ENCODE data around the gene PRTN3.
"Not testable (repeated sequence)": the region's sequence is repeated elsewhere in the genome, so short reads cannot be mapped to it uniquely, and the experiment has no call there.

PRTN3 gene

DNA sequence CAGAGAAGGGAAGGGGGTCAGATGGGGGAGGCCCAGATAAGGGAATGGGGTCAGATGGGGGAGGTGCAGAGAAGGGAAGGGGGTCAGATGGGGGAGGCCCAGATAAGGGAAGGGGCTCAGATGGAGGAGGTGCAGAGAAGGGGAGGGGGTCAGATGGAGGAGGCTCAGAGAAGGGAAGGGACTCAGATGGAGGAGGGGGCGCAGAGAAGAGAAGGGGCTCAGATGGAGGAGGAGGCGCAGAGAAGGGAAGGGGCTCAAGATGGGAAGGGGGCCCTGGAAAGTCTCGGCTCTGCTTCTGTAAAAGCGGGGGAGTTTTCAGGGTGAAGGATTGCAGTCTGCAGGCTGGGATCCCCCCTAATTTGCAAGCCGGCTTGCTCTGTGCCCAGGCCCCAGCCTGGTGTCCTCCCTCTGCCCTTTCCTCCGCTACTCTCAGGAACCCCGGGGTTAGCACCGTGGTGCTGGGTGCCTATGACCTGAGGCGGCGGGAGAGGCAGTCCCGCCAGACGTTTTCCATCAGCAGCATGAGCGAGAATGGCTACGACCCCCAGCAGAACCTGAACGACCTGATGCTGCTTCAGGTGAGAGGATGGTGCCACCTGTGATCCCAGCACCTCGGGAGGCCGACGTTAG lies 11.6 kb upstream of the PRTN3 start:
- H3K36me3 ChIP-seq: no peaks in the 10 kb centered on the region
- no peaks in the 10 kb centered on the region for H4K20me1 ChIP-seq
- no peak overlapping the region for H3K4me3 ChIP-seq
- no peak for TF ChIP-seq Cebpa-rat (IDR thresholded peaks at IDR 0.05)
- no peaks in the 10 kb centered on the region for H3K9me3 ChIP-seq
- no peak overlapping the region for H3K9ac ChIP-seq
- H3K4me1 ChIP-seq: peaks cover 33% of the 10 kb centered on the region
- peaks cover 25% of the 10 kb centered on the region for H3K27me3 ChIP-seq
- H3K27ac ChIP-seq: no peak overlapping the region
- peak overlapping the region; percentile 82 for H3K4me2 ChIP-seq

DNA sequence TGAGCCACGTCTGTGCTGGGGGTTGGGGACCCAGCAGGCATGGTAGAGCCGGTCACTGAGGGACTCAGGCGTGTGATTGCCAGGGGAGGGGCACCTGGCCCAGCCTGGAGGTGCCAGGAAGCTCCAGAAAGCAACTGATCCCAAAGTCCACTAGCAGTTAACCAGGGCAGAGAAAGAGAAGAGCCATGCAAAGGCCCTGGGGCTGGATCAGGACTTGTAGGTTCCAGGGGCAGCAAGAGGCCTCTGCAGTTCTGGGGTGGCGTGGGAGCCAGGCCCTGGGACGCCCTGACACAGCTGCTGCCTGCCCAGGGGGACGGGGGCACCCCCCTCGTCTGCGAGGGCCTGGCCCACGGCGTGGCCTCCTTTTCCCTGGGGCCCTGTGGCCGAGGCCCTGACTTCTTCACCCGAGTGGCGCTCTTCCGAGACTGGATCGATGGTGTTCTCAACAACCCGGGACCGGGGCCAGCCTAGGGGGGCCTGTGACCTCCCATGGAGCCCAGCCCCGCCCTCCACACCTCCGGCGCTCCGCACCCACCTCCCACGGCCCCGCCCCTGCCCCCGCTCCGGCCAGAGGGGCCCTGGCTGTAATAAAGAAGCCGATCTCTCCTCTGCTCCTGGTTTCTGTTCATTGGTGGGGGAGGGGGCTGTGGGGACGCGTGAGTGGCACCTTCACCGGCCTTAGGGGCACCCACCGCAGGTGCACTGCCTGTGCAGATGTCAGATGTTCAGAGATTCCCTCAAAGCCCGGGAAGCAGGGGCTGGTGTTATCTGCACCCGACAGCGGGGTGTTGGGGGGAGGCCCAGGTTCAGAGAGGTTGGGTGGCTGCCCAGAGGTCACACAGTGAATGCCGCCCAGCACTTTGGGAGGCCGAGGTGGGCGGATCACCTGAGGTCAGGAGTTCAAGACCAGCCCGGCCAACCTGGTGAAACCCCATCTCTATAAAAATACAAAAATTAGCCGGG lies 9.1 kb upstream of the PRTN3 start:
- H3K4me1 ChIP-seq: peaks cover 39% of the 10 kb centered on the region
- no peak overlapping the region for H3K4me3 ChIP-seq
- no peak for TF ChIP-seq Cebpa-rat (IDR thresholded peaks at IDR 0.05)
- H4K20me1 ChIP-seq: no peaks in the 10 kb centered on the region
- H3K36me3 ChIP-seq: no peaks in the 10 kb centered on the region
- no peaks in the 10 kb centered on the region for H3K9me3 ChIP-seq
- H3K27me3 ChIP-seq: peaks cover 17% of the 10 kb centered on the region; the same call in 1 of the 2 replicates
- no peak overlapping the region for H3K27ac ChIP-seq
- H3K9ac ChIP-seq: no peak overlapping the region
- H3K4me2 ChIP-seq: peak overlapping the region; percentile 82

DNA sequence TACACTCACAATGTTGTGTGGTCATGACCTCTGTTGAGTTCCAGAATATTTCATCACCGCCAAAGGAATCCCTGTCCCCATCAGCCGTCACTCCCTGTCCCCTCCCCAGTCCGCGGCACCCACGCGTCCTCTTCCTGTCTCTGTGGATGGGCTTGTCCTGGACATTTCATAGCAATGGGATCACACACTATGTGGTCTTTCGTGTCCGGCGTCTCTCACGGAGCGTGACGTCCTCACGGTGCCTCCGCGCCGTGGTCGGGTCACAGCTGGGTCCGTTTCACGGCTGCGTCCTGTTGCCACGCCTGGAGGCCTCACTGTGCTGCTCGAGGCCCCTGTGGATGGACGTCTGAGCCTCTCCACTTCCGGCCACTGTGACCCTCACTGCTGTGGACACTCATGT lies 6.6 kb upstream of the PRTN3 start:
- H4K20me1 ChIP-seq: no peaks in the 10 kb centered on the region
- H3K27ac ChIP-seq: no peak overlapping the region
- peaks cover 17% of the 10 kb centered on the region; the same call in 1 of the 2 replicates for H3K27me3 ChIP-seq
- H3K4me3 ChIP-seq: no peak overlapping the region
- no peak for TF ChIP-seq Cebpa-rat (IDR thresholded peaks at IDR 0.05)
- no peak overlapping the region for H3K4me2 ChIP-seq
- peaks cover 54% of the 10 kb centered on the region for H3K4me1 ChIP-seq
- H3K36me3 ChIP-seq: no peaks in the 10 kb centered on the region
- no peaks in the 10 kb centered on the region for H3K9me3 ChIP-seq
- no peak overlapping the region for H3K9ac ChIP-seq

DNA sequence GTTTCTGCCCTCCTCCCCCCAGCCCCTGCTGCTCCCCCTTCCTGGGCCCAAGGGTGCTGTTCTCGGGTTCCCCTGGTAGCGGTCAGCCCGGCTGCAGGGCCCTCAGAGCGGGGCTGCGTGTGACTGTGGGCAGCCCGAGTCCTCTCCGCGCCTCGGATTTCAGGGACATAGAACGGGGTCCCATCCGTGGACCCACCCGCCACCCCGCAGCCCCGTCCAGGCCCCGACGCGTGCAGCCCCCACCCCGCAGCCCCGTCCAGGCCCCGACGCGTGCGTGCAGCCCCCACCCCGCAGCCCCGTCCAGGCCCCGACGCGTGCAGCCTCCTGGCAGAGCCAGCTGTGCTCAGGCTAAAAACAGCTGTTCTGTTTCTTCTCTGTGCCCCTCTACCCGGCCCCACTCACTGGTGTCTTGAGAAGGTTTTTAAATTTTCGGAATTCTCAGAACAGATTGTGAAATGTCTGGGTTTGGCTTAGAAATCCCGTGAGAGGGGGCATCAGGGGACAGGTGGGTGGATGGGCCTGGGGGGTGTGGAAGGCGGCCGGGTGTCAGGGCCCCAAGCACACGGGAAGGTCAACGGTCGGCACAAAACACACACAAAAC lies 5.5 kb upstream of the PRTN3 start:
- no peak for TF ChIP-seq Cebpa-rat (IDR thresholded peaks at IDR 0.05)
- Histone ChIP-seq H3K27ac (no peak overlapping the region), H4K20me1 (no peaks in the 10 kb centered on the region), H3K4me2 (no peak overlapping the region), H3K9ac (no peak overlapping the region), H3K27me3 (peaks cover 17% of the 10 kb centered on the region; the same call in 1 of the 2 replicates), H3K9me3 (no peaks in the 10 kb centered on the region), H3K4me1 (peaks cover 54% of the 10 kb centered on the region), H3K36me3 (no peaks in the 10 kb centered on the region), H3K4me3 (no peak overlapping the region)

DNA sequence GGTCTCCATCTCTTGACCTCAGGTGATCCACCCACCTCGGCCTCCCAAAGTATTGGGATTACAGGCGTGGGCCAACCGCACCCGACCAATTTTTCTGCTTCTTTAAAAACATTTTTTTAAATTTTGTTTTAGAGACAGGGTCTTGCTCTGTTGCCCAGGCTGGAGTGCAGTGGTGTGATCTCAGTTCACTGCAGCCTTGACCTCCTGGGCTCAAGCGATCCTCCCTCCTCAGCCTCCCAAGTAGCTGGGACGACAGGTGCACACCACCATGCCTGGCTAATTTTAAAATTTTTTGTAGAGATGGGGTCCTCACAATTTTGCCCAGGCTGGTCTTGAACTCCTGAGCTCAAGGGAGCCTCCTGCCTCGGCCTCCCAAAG lies 2.0 kb downstream of the PRTN3 start:
- H3K9ac ChIP-seq, H3K4me2 ChIP-seq, H3K4me3 ChIP-seq, H3K27ac ChIP-seq, H3K9me3 ChIP-seq, H3K36me3 ChIP-seq: not testable (repeated sequence)
- peaks cover 60% of the 10 kb centered on the region for H3K27me3 ChIP-seq
- H3K4me1 ChIP-seq: peaks cover 43% of the 10 kb centered on the region
- peaks cover 10% of the 10 kb centered on the region; the same call in 1 of the 2 replicates for H4K20me1 ChIP-seq

DNA sequence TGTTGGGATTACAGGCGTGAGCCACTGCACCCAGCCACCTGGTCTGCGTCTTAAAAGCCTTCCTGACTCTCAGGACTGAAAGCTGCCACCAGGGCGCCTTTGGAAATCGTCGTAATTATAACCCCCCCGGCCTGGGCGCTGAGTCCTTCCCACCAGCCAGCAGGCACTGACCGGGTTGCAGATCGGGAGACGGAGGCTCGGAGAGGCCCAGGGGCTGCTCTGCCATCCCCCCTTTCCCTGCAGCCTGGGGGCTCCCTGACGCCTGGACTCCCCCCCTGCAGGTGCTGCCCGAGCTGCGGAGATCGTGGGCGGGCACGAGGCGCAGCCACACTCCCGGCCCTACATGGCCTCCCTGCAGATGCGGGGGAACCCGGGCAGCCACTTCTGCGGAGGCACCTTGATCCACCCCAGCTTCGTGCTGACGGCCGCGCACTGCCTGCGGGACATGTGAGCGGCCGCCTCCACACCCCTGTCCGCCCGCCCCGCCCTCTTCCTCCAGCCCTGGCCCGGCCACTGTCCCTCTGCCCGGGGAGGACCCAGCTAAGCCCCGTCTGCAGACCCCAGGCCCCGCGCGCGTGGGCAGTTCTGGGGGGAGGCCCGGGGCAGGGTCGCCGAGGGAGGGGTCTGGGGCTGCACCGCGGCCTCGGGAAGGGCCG lies 2.5 kb downstream of the PRTN3 start:
- no peaks in the 10 kb centered on the region for H3K36me3 ChIP-seq
- peaks cover 65% of the 10 kb centered on the region for H3K27me3 ChIP-seq
- H3K4me1 ChIP-seq: peaks cover 48% of the 10 kb centered on the region
- no peak for TF ChIP-seq Cebpa-rat (IDR thresholded peaks at IDR 0.05)
- H3K27ac ChIP-seq: no peak overlapping the region
- H3K9me3 ChIP-seq: no peaks in the 10 kb centered on the region
- no peak overlapping the region for H3K9ac ChIP-seq
- H4K20me1 ChIP-seq: peaks cover 10% of the 10 kb centered on the region; the same call in 1 of the 2 replicates
- no peak overlapping the region for H3K4me2 ChIP-seq
- no peak overlapping the region for H3K4me3 ChIP-seq

DNA sequence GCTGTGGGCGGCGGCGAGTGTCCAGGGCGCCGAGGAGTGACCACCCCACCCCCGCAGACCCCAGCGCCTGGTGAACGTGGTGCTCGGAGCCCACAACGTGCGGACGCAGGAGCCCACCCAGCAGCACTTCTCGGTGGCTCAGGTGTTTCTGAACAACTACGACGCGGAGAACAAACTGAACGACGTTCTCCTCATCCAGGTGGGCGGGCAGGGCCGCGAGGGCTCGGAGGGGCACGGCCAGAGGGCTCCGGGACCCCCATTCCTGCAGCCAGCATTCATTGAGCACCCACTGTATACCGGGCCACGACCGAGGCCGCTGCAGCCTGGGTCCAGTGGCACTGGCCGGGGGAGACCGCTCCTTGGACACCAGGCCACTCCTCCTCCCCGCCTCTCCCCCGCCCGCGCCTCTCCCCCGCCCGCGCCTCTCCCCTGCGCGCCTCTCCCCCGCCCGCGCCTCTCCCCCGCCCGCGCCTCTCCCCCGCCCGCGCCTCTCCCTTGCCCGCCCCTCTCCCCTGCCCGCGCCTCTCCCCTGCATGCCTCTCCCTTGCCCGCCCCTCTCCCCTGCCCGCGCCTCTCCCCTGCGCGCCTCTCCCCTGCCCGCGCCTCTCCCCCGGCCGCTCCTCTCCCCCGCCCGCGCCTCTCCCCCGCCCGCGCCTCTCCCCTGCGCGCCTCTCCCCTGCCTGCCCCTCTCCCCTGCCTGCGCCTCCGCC lies 3.2 kb downstream of the PRTN3 start:
- H3K9ac ChIP-seq: no peak overlapping the region
- no peak overlapping the region for H3K4me2 ChIP-seq
- H3K36me3 ChIP-seq: no peaks in the 10 kb centered on the region
- H3K4me1 ChIP-seq: peaks cover 42% of the 10 kb centered on the region
- no peak overlapping the region for H3K27ac ChIP-seq
- peaks cover 10% of the 10 kb centered on the region; the same call in 1 of the 2 replicates for H4K20me1 ChIP-seq
- no peak overlapping the region for H3K4me3 ChIP-seq
- no peaks in the 10 kb centered on the region for H3K9me3 ChIP-seq
- TF ChIP-seq Cebpa-rat (IDR thresholded peaks at IDR 0.05): no peak
- H3K27me3 ChIP-seq: peaks cover 72% of the 10 kb centered on the region

DNA sequence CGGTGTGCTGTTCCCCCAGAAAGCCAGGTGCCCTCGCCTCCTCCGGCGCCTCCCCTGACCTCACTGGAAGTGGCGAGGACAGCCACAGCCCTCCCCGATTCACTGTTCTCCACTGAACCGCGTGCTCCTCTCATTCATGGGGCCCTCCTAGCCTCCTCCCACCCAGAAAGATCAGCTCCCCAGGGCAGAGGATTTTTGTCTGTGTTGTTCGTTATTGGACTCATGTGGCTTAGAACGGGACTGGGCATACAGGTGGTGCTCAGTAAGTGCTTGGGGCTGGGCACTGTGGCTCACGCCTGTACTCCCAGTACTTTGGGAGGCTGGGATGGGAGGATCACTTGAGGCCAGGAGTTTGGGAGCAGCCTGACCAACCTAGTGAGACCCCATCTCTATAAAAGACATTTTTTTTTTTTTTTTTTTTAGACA lies 3.8 kb downstream of the PRTN3 start:
- Histone ChIP-seq H3K9me3 (no peaks in the 10 kb centered on the region), H3K27ac (no peak overlapping the region), H3K36me3 (no peaks in the 10 kb centered on the region), H3K4me2 (no peak overlapping the region), H3K4me3 (no peak overlapping the region), H3K4me1 (peaks cover 36% of the 10 kb centered on the region), H4K20me1 (peaks cover 10% of the 10 kb centered on the region; the same call in 1 of the 2 replicates), H3K9ac (no peak overlapping the region), H3K27me3 (peaks cover 77% of the 10 kb centered on the region)
- TF ChIP-seq Cebpa-rat (IDR thresholded peaks at IDR 0.05): no peak

Data from BLaER1 (cell line).